ENCODE data around the gene JMJD7.

JMJD7 gene

GRCh38 chr15:41857316-41857715 is 29.4 kb downstream of the JMJD7 start:
- Histone ChIP-seq H2AFZ (ENCODE audit: low read depth, low read length) (no peak overlapping the region), H3K27ac (ENCODE audit: low read length) (no peak overlapping the region), H3K36me3 (ENCODE audit: insufficient read depth, low read length) (no peaks in the 10 kb centered on the region), H3K4me3 (ENCODE audit: low read depth in 1 of 2, low read length in 2 of 2) (no peak overlapping the region), H3K4me1 (ENCODE audit: insufficient read depth, low read length) (no peaks in the 10 kb centered on the region), H3K27me3 (ENCODE audit: insufficient read depth, low read length, poor library complexity) (no peaks in the 10 kb centered on the region), H3K9me3 (ENCODE audit: insufficient read depth, low read length, severe bottlenecking) (no peaks in the 10 kb centered on the region), H3K9ac (ENCODE audit: low read depth, low read length) (no peak overlapping the region), H4K20me1 (ENCODE audit: insufficient read depth, low read length) (no peaks in the 10 kb centered on the region), H3K4me2 (ENCODE audit: insufficient read depth, low read length) (no peak overlapping the region), H3K79me2 (ENCODE audit: insufficient read depth, low read length) (no peaks in the 10 kb centered on the region)
- DNase-seq (no peak), ATAC-seq (ENCODE audit: insufficient read depth, low read depth) (no peak)
- TF ChIP-seq EZH2 (IDR thresholded peaks at IDR 0.05; ENCODE audit: borderline replicate concordance, low read depth, low read length, severe bottlenecking) (no peak), CTCF (IDR thresholded peaks at IDR 0.05; ENCODE audit: borderline replicate concordance, extremely low read depth, low read length, poor library complexity, severe bottlenecking) (no peak)

GRCh38 chr15:41858756-41859155 is 30.9 kb downstream of the JMJD7 start:
- no peak for ATAC-seq (ENCODE audit: insufficient read depth, low read depth)
- no peak for TF ChIP-seq CTCF (IDR thresholded peaks at IDR 0.05; ENCODE audit: borderline replicate concordance, extremely low read depth, low read length, poor library complexity, severe bottlenecking)
- TF ChIP-seq EZH2 (IDR thresholded peaks at IDR 0.05; ENCODE audit: borderline replicate concordance, low read depth, low read length, severe bottlenecking) = no peak

GRCh38 chr15:41860049-41860828 is 32.3 kb downstream of the JMJD7 start:
- Histone ChIP-seq H3K4me3 (ENCODE audit: low read depth in 1 of 2, low read length in 2 of 2) (no peak overlapping the region), H3K9me3 (ENCODE audit: insufficient read depth, low read length, severe bottlenecking) (no peaks in the 10 kb centered on the region), H2AFZ (ENCODE audit: low read depth, low read length) (no peak overlapping the region), H3K4me1 (ENCODE audit: insufficient read depth, low read length) (no peaks in the 10 kb centered on the region), H3K4me2 (ENCODE audit: insufficient read depth, low read length) (no peak overlapping the region), H4K20me1 (ENCODE audit: insufficient read depth, low read length) (no peaks in the 10 kb centered on the region), H3K27me3 (ENCODE audit: insufficient read depth, low read length, poor library complexity) (no peaks in the 10 kb centered on the region), H3K9ac (ENCODE audit: low read depth, low read length) (no peak overlapping the region), H3K36me3 (ENCODE audit: insufficient read depth, low read length) (no peaks in the 10 kb centered on the region), H3K79me2 (ENCODE audit: insufficient read depth, low read length) (no peaks in the 10 kb centered on the region), H3K27ac (ENCODE audit: low read length) (no peak overlapping the region)
- no peak for DNase-seq
- no peak for ATAC-seq (ENCODE audit: insufficient read depth, low read depth)
- no peak for TF ChIP-seq EZH2 (IDR thresholded peaks at IDR 0.05; ENCODE audit: borderline replicate concordance, low read depth, low read length, severe bottlenecking)
- TF ChIP-seq CTCF (IDR thresholded peaks at IDR 0.05; ENCODE audit: borderline replicate concordance, extremely low read depth, low read length, poor library complexity, severe bottlenecking) = no peak

More at GRCh38 chr15:41858756-41859155, 30.9 kb downstream of the JMJD7 start:
- no peaks in the 10 kb centered on the region for H3K9me3 ChIP-seq (ENCODE audit: insufficient read depth, low read length, severe bottlenecking)
- no peak overlapping the region for H3K27ac ChIP-seq (ENCODE audit: low read length)
- H3K79me2 ChIP-seq (ENCODE audit: insufficient read depth, low read length) = no peaks in the 10 kb centered on the region
- no peak for DNase-seq
- no peaks in the 10 kb centered on the region for H3K4me1 ChIP-seq (ENCODE audit: insufficient read depth, low read length)
- H3K9ac ChIP-seq (ENCODE audit: low read depth, low read length) = no peak overlapping the region
- no peak overlapping the region for H3K4me2 ChIP-seq (ENCODE audit: insufficient read depth, low read length)
- no peak overlapping the region for H3K4me3 ChIP-seq (ENCODE audit: low read depth in 1 of 2, low read length in 2 of 2)
- H2AFZ ChIP-seq (ENCODE audit: low read depth, low read length) = no peak overlapping the region
- no peaks in the 10 kb centered on the region for H4K20me1 ChIP-seq (ENCODE audit: insufficient read depth, low read length)
- H3K36me3 ChIP-seq (ENCODE audit: insufficient read depth, low read length) = no peaks in the 10 kb centered on the region
- no peaks in the 10 kb centered on the region for H3K27me3 ChIP-seq (ENCODE audit: insufficient read depth, low read length, poor library complexity)

Data from DND-41 (cell line).